ENCODE measurements around the gene CCL19. TPM values are rescaled to one million over a fixed set of nuclear protein-coding genes. Genes with fewer than 3 reads are reported as not detected.

CCL19 gene
- total and polyA plus RNA-seq, 2 experiments from 2014 or later: not detected

GRCh38 chr9:34651321-34651720, 39.8 kb downstream of the CCL19 start:
- no peaks in the 10 kb centered on the region for H3K9me2 ChIP-seq (ENCODE audit: insufficient read depth)
- H3K4me2 ChIP-seq: peak overlapping the region; percentile 81
- H3K4me3 Mint-ChIP-seq: peak overlapping the region; percentile 80
- H3K79me2 ChIP-seq (replicated peaks; ENCODE audit: insufficient read depth): peaks cover 6% of the 10 kb centered on the region
- no peaks in the 10 kb centered on the region; the same call in none of the 2 replicates for H4K20me1 ChIP-seq (replicated peaks; ENCODE audit: insufficient read depth)
- H3K27me3 ChIP-seq (ENCODE audit: insufficient read depth): no peaks in the 10 kb centered on the region
- DNase-seq (ENCODE audit: low spot score) (no peak), ATAC-seq (no peak)
- peak overlapping the region; percentile 53 for H3K4me3 ChIP-seq
- TF ChIP-seq POLR2AphosphoS5 (IDR thresholded peaks at IDR 0.05; ENCODE audit: low read depth) (no peak), EZH2phosphoT487 (IDR thresholded peaks at IDR 0.05; ENCODE audit: unreplicated experiment) (no peak), STAT1 (IDR thresholded peaks at IDR 0.05; ENCODE audit: unreplicated experiment) (no peak), ZNF331 (CRISPR knock-in tag; IDR thresholded peaks at IDR 0.05; ENCODE audit: low read depth) (no peak), CTCF (conservative IDR thresholded peaks at IDR 0.05; ENCODE audit: low read depth in 2 of 2) (no peak), CREB1 (CRISPR knock-in tag; IDR thresholded peaks at IDR 0.05; ENCODE audit: low read depth) (no peak), REST (IDR thresholded peaks at IDR 0.05; ENCODE audit: unreplicated experiment) (no peak), NANOG (IDR thresholded peaks at IDR 0.05; ENCODE audit: borderline replicate concordance) (no peak), JUNB (IDR thresholded peaks at IDR 0.05; ENCODE audit: unreplicated experiment) (no peak), EZH2 (IDR thresholded peaks at IDR 0.05; ENCODE audit: low read depth, unreplicated experiment) (no peak), ZNF114 (CRISPR knock-in tag; IDR thresholded peaks at IDR 0.05) (no peak)
- TF ChIP-seq, protein P1, sequence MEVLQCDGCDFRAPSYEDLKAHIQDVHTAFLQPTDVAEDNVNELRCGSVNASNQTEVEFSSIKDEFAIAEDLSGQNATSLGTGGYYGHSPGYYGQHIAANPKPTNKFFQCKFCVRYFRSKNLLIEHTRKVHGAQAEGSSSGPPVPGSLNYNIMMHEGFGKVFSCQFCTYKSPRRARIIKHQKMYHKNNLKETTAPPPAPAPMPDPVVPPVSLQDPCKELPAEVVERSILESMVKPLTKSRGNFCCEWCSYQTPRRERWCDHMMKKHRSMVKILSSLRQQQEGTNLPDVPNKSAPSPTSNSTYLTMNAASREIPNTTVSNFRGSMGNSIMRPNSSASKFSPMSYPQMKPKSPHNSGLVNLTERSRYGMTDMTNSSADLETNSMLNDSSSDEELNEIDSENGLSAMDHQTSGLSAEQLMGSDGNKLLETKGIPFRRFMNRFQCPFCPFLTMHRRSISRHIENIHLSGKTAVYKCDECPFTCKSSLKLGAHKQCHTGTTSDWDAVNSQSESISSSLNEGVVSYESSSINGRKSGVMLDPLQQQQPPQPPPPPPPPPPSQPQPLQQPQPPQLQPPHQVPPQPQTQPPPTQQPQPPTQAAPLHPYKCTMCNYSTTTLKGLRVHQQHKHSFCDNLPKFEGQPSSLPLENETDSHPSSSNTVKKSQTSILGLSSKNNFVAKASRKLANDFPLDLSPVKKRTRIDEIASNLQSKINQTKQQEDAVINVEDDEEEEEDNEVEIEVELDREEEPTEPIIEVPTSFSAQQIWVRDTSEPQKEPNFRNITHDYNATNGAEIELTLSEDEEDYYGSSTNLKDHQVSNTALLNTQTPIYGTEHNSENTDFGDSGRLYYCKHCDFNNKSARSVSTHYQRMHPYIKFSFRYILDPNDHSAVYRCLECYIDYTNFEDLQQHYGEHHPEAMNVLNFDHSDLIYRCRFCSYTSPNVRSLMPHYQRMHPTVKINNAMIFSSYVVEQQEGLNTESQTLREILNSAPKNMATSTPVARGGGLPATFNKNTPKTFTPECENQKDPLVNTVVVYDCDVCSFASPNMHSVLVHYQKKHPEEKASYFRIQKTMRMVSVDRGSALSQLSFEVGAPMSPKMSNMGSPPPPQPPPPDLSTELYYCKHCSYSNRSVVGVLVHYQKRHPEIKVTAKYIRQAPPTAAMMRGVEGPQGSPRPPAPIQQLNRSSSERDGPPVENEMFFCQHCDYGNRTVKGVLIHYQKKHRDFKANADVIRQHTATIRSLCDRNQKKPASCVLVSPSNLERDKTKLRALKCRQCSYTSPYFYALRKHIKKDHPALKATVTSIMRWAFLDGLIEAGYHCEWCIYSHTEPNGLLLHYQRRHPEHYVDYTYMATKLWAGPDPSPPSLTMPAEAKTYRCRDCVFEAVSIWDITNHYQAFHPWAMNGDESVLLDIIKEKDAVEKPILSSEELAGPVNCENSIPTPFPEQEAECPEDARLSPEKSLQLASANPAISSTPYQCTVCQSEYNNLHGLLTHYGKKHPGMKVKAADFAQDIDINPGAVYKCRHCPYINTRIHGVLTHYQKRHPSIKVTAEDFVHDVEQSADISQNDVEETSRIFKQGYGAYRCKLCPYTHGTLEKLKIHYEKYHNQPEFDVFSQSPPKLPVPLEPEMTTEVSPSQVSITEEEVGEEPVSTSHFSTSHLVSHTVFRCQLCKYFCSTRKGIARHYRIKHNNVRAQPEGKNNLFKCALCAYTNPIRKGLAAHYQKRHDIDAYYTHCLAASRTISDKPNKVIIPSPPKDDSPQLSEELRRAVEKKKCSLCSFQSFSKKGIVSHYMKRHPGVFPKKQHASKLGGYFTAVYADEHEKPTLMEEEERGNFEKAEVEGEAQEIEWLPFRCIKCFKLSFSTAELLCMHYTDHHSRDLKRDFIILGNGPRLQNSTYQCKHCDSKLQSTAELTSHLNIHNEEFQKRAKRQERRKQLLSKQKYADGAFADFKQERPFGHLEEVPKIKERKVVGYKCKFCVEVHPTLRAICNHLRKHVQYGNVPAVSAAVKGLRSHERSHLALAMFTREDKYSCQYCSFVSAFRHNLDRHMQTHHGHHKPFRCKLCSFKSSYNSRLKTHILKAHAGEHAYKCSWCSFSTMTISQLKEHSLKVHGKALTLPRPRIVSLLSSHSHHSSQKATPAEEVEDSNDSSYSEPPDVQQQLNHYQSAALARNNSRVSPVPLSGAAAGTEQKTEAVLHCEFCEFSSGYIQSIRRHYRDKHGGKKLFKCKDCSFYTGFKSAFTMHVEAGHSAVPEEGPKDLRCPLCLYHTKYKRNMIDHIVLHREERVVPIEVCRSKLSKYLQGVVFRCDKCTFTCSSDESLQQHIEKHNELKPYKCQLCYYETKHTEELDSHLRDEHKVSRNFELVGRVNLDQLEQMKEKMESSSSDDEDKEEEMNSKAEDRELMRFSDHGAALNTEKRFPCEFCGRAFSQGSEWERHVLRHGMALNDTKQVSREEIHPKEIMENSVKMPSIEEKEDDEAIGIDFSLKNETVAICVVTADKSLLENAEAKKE (CRISPR knock-in tag; IDR thresholded peaks at IDR 0.05): no peak
- TF ChIP-seq, protein P2, sequence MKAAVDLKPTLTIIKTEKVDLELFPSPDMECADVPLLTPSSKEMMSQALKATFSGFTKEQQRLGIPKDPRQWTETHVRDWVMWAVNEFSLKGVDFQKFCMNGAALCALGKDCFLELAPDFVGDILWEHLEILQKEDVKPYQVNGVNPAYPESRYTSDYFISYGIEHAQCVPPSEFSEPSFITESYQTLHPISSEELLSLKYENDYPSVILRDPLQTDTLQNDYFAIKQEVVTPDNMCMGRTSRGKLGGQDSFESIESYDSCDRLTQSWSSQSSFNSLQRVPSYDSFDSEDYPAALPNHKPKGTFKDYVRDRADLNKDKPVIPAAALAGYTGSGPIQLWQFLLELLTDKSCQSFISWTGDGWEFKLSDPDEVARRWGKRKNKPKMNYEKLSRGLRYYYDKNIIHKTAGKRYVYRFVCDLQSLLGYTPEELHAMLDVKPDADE (IDR thresholded peaks at IDR 0.05): no peak
- no peaks in the 10 kb centered on the region; the same call in 2 of the 3 replicates for H3K9me3 Mint-ChIP-seq
- peaks cover 3% of the 10 kb centered on the region; the same call in 1 of the 2 replicates for H3K36me3 ChIP-seq (ENCODE audit: insufficient read depth)
- H3K4me1 ChIP-seq (ENCODE audit: insufficient read depth): peaks cover 25% of the 10 kb centered on the region
- peaks cover 12% of the 10 kb centered on the region; the same call in 1 of the 2 replicates for H3F3A ChIP-seq (replicated peaks; ENCODE audit: low read depth)
- peaks cover 26% of the 10 kb centered on the region for H3K36me3 Mint-ChIP-seq (ENCODE audit: low read depth)
- 0 out of 2 replicates have a peak overlapping the region, but pooled peaks have one; percentile 56 for H2AFZ ChIP-seq
- H3K4me1 Mint-ChIP-seq: peaks cover 46% of the 10 kb centered on the region
- no peak overlapping the region for H3K27ac ChIP-seq (ENCODE audit: low read depth)
- H3K27ac Mint-ChIP-seq: peak overlapping the region; percentile 91; the same call in 1 of the 2 replicates
- H3K27me3 Mint-ChIP-seq (ENCODE audit: insufficient read depth, low read depth, poor library complexity): peaks cover 19% of the 10 kb centered on the region

Measured in GM23338 (cell line).